Measurements from ENCODE around the gene TRIM43B. TPM values are rescaled to one million over a fixed set of nuclear protein-coding genes. Genes with fewer than 3 reads are reported as not detected.
"Not testable (repeated sequence)": the region's sequence is repeated elsewhere in the genome, so short reads cannot be mapped to it uniquely, and the experiment has no call there.

Gene TRIM43B
- total RNA-seq, 1 donor from 2014 or later = 0.91 TPM

- H3K79me2 ChIP-seq (ENCODE audit: insufficient read depth, low read length); H3K27ac ChIP-seq (ENCODE audit: low read depth, low read length); H3K4me3 ChIP-seq (ENCODE audit: insufficient read depth, low read depth, low read length); H3K27me3 Mint-ChIP-seq (ENCODE audit: low read depth, unreplicated experiment); H3K36me3 Mint-ChIP-seq (ENCODE audit: low read depth, unreplicated experiment); H3K36me3 ChIP-seq (ENCODE audit: insufficient read depth, low read length); H3K27ac Mint-ChIP-seq (ENCODE audit: unreplicated experiment); DNase-seq (ENCODE audit: low read depth); H3K4me1 ChIP-seq (ENCODE audit: insufficient read depth, low read length); H3K27me3 ChIP-seq (ENCODE audit: insufficient read depth, low read length); H2AFZ ChIP-seq (ENCODE audit: low read depth, low read length); H4K20me1 ChIP-seq (ENCODE audit: insufficient read depth, low read length); H3K4me2 ChIP-seq (ENCODE audit: low read length); H3K9ac ChIP-seq (ENCODE audit: low read length); H3K9me3 Mint-ChIP-seq (ENCODE audit: unreplicated experiment); FAIRE-seq; H3K4me3 Mint-ChIP-seq (ENCODE audit: unreplicated experiment); H3K9me3 ChIP-seq (ENCODE audit: insufficient read depth, low read depth, low read length); H3K4me1 Mint-ChIP-seq (ENCODE audit: low read depth, unreplicated experiment): not testable (repeated sequence)
These were observed 18.0 kb downstream of the TRIM43B start for GRCh38 chr2:95466572-95466971.

DNA sequence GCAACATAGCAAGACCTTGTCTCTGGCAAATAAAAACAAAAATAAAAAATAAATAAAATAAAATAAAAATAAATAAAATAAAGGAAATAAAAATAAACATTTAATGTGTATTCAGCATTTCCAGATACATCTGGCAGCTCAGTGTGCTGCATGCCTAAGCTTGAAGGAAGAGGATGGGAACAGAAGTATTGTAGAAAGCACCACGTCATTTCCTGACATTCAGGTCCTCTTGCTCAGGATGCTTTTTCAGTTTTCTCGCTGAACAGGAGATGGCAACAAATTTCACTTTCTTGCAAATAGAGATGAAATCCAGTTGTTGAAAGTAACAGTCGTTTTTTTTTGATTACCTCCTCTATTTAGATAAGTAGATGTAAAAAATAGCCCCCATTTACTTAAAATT is 21.3 kb downstream of the TRIM43B start:
- H3K4me1 ChIP-seq (ENCODE audit: insufficient read depth, low read length); H3K9ac ChIP-seq (ENCODE audit: low read length); H2AFZ ChIP-seq (ENCODE audit: low read depth, low read length); H3K9me3 ChIP-seq (ENCODE audit: insufficient read depth, low read depth, low read length); H3K4me3 Mint-ChIP-seq (ENCODE audit: unreplicated experiment); H3K9me3 Mint-ChIP-seq (ENCODE audit: unreplicated experiment); H3K4me2 ChIP-seq (ENCODE audit: low read length); H3K4me1 Mint-ChIP-seq (ENCODE audit: low read depth, unreplicated experiment); DNase-seq (ENCODE audit: low read depth); H4K20me1 ChIP-seq (ENCODE audit: insufficient read depth, low read length); H3K27me3 Mint-ChIP-seq (ENCODE audit: low read depth, unreplicated experiment); FAIRE-seq; H3K36me3 ChIP-seq (ENCODE audit: insufficient read depth, low read length); H3K27ac Mint-ChIP-seq (ENCODE audit: unreplicated experiment); H3K79me2 ChIP-seq (ENCODE audit: insufficient read depth, low read length); H3K4me3 ChIP-seq (ENCODE audit: insufficient read depth, low read depth, low read length); H3K36me3 Mint-ChIP-seq (ENCODE audit: low read depth, unreplicated experiment); H3K27me3 ChIP-seq (ENCODE audit: insufficient read depth, low read length); H3K27ac ChIP-seq (ENCODE audit: low read depth, low read length): not testable (repeated sequence)

DNA sequence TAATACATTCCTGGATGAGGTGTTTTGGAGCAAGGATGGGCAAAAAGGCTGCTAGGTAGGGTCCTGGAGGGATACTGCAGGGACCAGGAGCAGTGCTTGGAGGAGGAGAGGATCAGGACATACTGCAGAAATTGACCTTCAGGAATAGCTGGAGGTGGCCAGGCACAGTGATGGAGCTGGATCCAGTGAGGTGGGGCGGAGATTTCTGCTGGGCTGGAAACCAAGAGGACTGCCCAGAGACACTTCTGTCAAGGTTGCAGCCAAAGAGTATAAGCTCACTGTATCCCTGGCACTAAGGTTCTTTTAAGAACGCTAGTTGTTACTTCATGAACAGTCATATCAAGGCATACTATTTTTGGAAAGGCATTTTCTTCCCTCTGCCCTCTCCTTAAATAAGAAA is 39.2 kb downstream of the TRIM43B start:
- not testable (repeated sequence) for H3K4me3 Mint-ChIP-seq (ENCODE audit: unreplicated experiment); H3K27ac Mint-ChIP-seq (ENCODE audit: unreplicated experiment); H3K27me3 ChIP-seq (ENCODE audit: insufficient read depth, low read length); H3K36me3 Mint-ChIP-seq (ENCODE audit: low read depth, unreplicated experiment); DNase-seq (ENCODE audit: low read depth); H3K79me2 ChIP-seq (ENCODE audit: insufficient read depth, low read length); H3K4me1 ChIP-seq (ENCODE audit: insufficient read depth, low read length); FAIRE-seq; H3K9me3 Mint-ChIP-seq (ENCODE audit: unreplicated experiment); H3K27ac ChIP-seq (ENCODE audit: low read depth, low read length); H3K9me3 ChIP-seq (ENCODE audit: insufficient read depth, low read depth, low read length); H3K4me1 Mint-ChIP-seq (ENCODE audit: low read depth, unreplicated experiment); H3K4me3 ChIP-seq (ENCODE audit: insufficient read depth, low read depth, low read length); H3K36me3 ChIP-seq (ENCODE audit: insufficient read depth, low read length); H4K20me1 ChIP-seq (ENCODE audit: insufficient read depth, low read length); H3K9ac ChIP-seq (ENCODE audit: low read length); H3K27me3 Mint-ChIP-seq (ENCODE audit: low read depth, unreplicated experiment); H2AFZ ChIP-seq (ENCODE audit: low read depth, low read length); H3K4me2 ChIP-seq (ENCODE audit: low read length)

DNA sequence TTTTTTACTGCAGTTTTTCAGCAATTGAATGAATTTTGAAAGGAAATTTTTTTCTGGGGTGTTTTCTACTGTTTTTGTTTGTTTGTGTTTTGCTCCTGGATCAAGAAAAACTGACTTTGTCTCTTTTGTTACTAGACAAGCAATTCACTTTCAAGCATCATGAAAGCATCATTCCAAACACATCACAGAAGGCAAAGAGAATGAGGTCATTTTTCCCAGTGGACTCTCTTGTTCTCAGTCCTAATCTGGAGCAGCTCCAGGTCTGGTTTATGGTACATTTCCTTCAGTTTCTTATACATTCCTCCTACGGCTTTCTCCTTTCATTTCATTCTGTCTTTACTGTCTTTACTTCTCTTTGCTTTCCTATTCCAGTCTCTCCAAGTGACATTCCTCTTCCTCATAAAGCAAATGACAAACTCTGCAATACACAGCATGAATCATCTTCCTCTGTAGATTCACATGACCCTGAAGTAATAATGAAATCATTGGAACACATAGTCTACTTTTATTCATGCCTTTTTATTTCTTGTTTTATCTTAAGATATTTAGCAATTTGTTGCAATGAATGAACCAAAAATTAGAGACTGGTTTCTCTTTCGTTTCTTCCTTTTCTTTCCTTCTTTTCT is 42.0 kb downstream of the TRIM43B start:
- not testable (repeated sequence) for H3K4me2 ChIP-seq (ENCODE audit: low read length); H3K4me3 Mint-ChIP-seq (ENCODE audit: unreplicated experiment); H4K20me1 ChIP-seq (ENCODE audit: insufficient read depth, low read length); H3K27ac Mint-ChIP-seq (ENCODE audit: unreplicated experiment); H2AFZ ChIP-seq (ENCODE audit: low read depth, low read length); H3K9ac ChIP-seq (ENCODE audit: low read length); H3K36me3 Mint-ChIP-seq (ENCODE audit: low read depth, unreplicated experiment); H3K9me3 Mint-ChIP-seq (ENCODE audit: unreplicated experiment); H3K79me2 ChIP-seq (ENCODE audit: insufficient read depth, low read length); DNase-seq (ENCODE audit: low read depth); H3K27me3 ChIP-seq (ENCODE audit: insufficient read depth, low read length); H3K4me1 Mint-ChIP-seq (ENCODE audit: low read depth, unreplicated experiment); H3K27ac ChIP-seq (ENCODE audit: low read depth, low read length); H3K4me3 ChIP-seq (ENCODE audit: insufficient read depth, low read depth, low read length); H3K27me3 Mint-ChIP-seq (ENCODE audit: low read depth, unreplicated experiment); H3K36me3 ChIP-seq (ENCODE audit: insufficient read depth, low read length); H3K4me1 ChIP-seq (ENCODE audit: insufficient read depth, low read length); H3K9me3 ChIP-seq (ENCODE audit: insufficient read depth, low read depth, low read length)
- FAIRE-seq = peak; percentile 81

DNA sequence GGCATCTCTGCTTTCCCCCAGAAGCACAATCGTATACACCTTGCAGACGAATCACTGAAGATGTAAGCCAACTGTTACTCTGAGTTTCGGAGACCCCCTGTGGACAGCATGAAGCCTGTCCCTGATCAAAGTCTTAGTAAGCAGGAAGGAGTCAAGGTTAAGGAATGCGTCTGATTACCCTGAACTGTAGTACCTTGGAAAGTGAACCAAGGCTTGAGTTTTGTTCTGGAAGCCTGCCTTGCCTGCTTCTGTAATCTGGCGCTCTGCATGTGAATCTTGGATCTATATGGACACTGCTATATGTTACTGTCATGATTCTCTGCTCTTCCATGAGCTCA is 48.7 kb downstream of the TRIM43B start:
- H3K4me1 ChIP-seq (ENCODE audit: insufficient read depth, low read length); H4K20me1 ChIP-seq (ENCODE audit: insufficient read depth, low read length); H2AFZ ChIP-seq (ENCODE audit: low read depth, low read length); H3K36me3 Mint-ChIP-seq (ENCODE audit: low read depth, unreplicated experiment); H3K9me3 ChIP-seq (ENCODE audit: insufficient read depth, low read depth, low read length); H3K27me3 ChIP-seq (ENCODE audit: insufficient read depth, low read length); H3K4me1 Mint-ChIP-seq (ENCODE audit: low read depth, unreplicated experiment); H3K27ac ChIP-seq (ENCODE audit: low read depth, low read length); H3K4me3 Mint-ChIP-seq (ENCODE audit: unreplicated experiment); H3K27me3 Mint-ChIP-seq (ENCODE audit: low read depth, unreplicated experiment); H3K79me2 ChIP-seq (ENCODE audit: insufficient read depth, low read length); DNase-seq (ENCODE audit: low read depth); H3K4me3 ChIP-seq (ENCODE audit: insufficient read depth, low read depth, low read length); H3K36me3 ChIP-seq (ENCODE audit: insufficient read depth, low read length); H3K9ac ChIP-seq (ENCODE audit: low read length); H3K4me2 ChIP-seq (ENCODE audit: low read length); H3K9me3 Mint-ChIP-seq (ENCODE audit: unreplicated experiment); H3K27ac Mint-ChIP-seq (ENCODE audit: unreplicated experiment): not testable (repeated sequence)
- FAIRE-seq = peak; percentile 99

GRCh38 chr2:95435162-95435871 is 49.2 kb downstream of the TRIM43B start:
- not testable (repeated sequence) for H3K36me3 ChIP-seq (ENCODE audit: insufficient read depth, low read length); H3K4me1 ChIP-seq (ENCODE audit: insufficient read depth, low read length); H3K27me3 ChIP-seq (ENCODE audit: insufficient read depth, low read length); H2AFZ ChIP-seq (ENCODE audit: low read depth, low read length); H3K4me1 Mint-ChIP-seq (ENCODE audit: low read depth, unreplicated experiment); H3K9me3 Mint-ChIP-seq (ENCODE audit: unreplicated experiment); H3K27ac ChIP-seq (ENCODE audit: low read depth, low read length); H3K27me3 Mint-ChIP-seq (ENCODE audit: low read depth, unreplicated experiment); H3K79me2 ChIP-seq (ENCODE audit: insufficient read depth, low read length); H3K4me2 ChIP-seq (ENCODE audit: low read length); H3K9me3 ChIP-seq (ENCODE audit: insufficient read depth, low read depth, low read length); H3K4me3 ChIP-seq (ENCODE audit: insufficient read depth, low read depth, low read length); H3K9ac ChIP-seq (ENCODE audit: low read length); H3K4me3 Mint-ChIP-seq (ENCODE audit: unreplicated experiment); FAIRE-seq; H3K36me3 Mint-ChIP-seq (ENCODE audit: low read depth, unreplicated experiment); DNase-seq (ENCODE audit: low read depth); H4K20me1 ChIP-seq (ENCODE audit: insufficient read depth, low read length); H3K27ac Mint-ChIP-seq (ENCODE audit: unreplicated experiment)

Measured in astrocyte (in vitro differentiated cells and primary cell).